ENCODE results near the gene GPSM1.

The GPSM1 gene

DNA sequence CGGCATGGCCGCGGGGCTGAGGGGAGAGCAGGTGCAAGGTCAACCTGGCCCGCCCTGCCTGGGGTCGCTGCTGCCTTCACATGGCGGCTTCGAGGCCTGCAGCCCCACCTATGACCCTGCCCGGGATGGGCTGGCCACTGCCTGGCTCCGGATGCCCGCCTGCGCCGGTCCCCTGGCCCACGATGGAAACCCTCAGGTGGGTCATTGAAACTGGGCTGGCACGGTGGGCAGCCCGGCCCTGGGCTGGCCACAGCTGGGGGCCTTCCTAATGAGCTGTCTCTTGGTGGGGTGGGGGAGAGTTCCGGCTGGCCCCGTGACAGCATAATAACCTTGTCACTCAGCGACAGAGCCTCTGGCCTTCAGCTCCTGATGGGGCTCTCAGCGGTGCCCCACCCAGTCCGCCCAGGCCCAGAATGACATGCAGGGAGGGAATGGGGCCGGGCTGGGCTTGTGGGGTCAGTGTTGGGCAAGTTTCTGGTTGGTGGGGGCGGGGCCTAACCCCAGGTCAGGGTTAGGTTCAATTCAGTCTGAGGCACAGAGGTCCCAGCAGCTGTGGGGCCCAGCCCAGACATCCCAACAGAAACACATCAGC, 23.4 kb upstream of the GPSM1 start, which contains the start of gene CCDC187:
CCDC187 (minus strand) TSS at position 270 of the 592 bp plus-strand sequence; CDS start at position 6, 264 bp downstream.
- in situ Hi-C loops (cut with HindIII; ENCODE audit: low sequenced_read_pairs) = no loop called here

DNA sequence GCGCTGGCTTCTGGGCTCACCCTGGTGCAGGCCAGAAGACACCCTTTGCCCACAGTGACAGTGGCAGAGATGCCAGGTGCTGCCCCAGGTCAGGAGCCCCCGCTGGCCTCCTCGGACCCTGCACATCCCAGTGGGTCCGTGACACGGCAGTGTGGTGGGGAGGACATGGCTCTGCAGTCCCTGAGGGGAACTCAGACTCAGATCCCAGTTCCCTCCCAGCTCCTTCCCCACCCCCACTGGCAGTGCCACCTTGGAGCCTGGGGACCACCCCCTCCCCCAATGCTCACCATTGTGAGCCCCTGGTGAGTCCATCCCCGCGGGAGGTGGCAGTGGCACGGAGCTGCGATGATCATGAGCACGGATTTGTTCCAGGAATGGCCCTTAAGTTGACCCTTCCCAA, 22.9 kb upstream of the GPSM1 start:
- in situ Hi-C loops (cut with HindIII; ENCODE audit: low sequenced_read_pairs) = no loop called here

DNA sequence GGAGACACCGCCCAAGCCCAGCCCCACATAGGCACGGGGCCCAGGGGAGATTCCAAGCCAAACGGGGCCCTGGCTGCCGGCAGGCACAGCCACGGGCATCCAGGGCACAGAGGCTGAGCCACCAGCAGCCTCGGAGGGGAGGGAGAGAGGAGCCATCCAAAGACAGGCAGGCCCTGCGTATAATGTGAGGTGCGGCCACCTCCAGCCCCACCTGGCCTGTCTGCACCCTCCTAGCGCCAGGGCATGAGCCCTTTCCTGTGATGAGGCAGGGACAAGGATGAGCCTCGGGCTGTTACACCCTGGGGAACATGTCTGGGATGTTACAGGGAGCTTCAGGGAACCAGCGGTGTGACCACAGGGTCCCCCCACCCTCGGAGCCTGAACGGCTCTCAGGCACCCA, 22.4 kb upstream of the GPSM1 start:
- in situ Hi-C loops (cut with HindIII; ENCODE audit: low sequenced_read_pairs) = no loop called here

DNA sequence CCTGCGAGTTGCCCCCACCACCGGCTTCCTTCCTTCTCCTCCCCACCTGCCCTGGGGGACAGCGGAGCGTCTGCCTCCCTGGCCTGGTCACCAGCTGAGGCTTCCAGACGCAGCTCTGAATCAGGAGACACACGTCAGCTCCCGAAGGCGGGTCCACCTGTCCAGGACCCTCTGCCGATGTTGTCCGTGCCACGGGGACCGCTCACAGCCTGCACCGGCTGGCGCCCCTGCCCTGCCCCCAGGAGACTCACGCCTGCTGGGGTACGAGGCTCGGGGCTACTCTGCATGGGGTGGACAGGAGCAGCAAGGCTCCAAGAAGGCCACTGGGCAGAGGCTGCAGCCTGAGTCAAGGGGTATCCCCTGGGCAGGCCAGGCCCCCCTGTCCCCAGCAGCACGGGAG, 21.5 kb upstream of the GPSM1 start:
- in situ Hi-C loops (cut with HindIII; ENCODE audit: low sequenced_read_pairs) = no loop called here

DNA sequence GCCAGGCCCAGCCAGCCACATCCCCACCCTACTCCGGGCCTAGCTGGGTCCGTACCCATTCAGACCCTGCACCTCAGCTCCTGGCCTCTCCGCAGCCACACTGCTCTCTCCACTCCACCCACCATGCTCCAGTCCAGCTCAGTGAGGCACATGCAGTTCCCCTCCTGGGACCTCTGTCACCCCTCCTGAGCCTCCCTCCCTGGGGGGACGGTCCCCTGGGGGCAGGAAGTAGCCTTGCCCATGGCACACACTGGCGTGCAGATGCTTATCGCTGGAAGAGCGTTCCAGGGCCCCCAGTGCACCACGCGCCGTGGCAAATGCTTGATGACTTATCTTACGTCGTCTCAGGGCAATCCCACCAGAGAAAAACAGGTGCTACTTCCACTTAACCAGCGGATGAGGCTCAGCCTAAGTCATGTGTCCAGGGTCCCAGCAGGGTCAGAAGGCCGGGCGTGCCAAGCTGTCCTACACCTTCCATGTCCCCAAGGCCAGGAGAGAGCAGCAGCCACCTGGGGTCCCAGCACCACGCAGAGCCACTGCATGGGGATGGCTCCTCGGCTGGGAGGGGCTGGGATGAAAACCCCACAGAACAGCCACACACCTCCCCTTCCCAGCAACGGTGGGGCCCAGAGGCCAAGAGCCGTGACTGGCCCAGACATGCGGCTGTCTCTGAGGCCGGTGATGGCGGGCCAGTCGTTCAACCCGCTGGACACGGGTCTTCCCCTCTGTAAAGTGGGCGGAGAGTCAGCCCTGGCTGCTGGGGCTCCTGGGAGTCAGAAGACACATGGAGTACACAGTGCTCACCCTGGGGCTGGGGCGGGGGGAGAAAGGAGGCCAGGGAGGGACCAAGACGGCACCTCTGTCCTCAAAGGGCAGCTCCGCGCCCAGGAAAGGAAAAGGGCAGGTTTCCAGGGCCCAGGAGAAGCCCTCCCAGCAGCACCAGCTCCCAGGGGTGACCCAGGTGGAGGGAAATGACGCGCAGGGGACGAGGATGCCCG, 20.8 kb upstream of the GPSM1 start:
- in situ Hi-C loops (cut with HindIII; ENCODE audit: low sequenced_read_pairs) = no loop called here

DNA sequence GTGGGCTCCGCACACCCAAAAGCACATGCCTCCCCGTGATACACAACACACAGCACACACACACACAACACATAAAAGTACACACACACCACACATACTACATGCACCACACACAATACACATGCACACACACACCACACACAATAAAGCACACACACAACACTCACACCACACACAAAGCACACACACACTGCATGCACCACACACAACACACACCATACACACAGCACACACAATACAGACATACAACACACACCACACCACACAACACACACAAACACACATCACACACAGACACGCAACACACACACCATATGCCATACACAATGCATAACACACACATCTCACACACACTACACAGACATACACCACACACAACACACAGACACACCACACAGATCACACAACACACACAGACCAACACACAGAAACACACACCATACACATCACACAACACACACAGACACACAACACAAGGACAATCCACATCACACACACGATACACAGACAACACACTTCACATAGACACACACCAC, 20.1 kb upstream of the GPSM1 start:
- in situ Hi-C loops (cut with HindIII; ENCODE audit: low sequenced_read_pairs) = no loop called here

DNA sequence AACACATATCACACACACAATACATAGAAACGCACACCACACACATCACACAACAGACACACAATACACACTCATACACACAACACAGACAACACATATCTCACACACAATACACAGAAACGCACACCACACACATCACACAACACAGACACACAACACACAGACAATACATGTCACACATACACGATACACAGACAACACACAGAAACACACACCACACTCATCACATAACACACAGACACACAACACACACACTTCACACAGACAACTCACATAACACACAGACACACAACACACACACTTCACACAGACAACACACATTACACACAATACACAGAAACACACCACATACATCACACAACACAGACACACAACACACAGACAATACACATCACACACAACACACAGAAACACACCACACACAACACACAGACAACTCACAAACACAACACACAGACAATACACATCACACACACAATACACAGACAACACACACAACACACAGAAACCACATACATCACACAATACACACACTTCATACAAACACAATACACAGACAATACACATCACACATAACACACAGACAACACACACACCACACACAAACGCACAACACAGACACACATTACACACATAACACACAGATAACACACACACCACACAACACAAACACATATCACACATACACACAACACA, 19.2 kb upstream of the GPSM1 start:
- in situ Hi-C loops (cut with HindIII; ENCODE audit: low sequenced_read_pairs) = no loop called here

DNA sequence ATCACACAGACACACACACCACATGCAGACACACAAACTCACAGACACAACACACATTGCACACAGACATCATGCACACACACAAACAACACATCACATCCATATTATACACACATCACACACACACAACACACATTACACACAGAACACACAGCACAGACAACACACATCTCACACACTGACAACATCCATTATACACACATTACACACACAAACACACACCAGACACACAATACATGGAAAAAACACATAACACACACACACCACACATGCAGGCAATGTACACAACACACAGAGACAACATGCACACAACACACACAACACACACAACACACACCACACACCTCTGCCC, 18.7 kb upstream of the GPSM1 start:
- in situ Hi-C loops (cut with HindIII; ENCODE audit: low sequenced_read_pairs) = no loop called here

DNA sequence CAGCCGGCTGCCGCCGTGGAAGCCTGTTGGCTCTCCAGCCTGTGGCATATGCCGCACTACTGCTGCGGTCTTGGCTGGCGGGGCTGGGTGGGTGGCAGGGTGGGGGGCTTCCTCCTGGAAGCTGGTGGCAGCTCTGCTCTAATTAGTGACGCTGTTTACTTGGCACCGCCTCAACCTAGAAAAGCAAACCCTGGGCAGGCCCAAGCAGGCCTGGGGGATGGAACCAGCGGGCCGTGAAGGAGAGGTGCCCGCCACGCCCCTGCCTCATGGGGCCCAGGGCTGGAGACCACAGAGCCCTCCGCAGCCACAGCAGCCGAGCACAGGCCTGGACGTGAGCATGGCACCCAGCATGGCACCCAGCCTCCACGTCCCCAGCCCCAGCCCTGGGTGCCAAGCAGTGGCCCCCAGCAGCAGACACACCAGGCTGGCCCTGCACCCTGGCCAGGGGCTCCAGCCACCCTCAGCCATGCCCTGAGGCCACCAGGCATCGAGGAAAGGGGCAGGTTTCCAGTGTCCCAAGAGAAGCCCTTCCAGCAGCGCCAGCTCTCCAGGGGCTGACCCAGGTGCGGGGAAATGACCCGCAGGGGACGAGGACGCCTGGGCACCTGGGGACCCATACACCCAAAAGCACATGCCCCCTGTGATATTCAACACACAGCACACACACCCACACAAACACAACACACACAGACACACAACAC, 18.1 kb upstream of the GPSM1 start:
- in situ Hi-C loops (cut with HindIII; ENCODE audit: low sequenced_read_pairs) = no loop called here

DNA sequence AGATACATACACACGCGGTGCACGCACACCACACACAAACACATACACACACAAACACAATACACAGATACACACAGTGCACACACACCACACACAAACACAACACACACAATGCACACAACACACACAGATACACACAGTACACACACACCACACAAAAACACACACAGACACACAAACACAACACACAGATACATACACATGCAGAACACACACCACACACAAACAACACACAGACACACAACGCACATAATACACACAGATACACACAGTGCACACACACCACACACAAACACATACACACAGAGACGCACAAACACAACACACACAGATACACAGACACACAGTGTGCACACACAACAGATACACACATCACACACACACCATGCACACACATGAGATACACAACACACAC, 17.5 kb upstream of the GPSM1 start:
- in situ Hi-C loops (cut with HindIII; ENCODE audit: low sequenced_read_pairs) = no loop called here

DNA sequence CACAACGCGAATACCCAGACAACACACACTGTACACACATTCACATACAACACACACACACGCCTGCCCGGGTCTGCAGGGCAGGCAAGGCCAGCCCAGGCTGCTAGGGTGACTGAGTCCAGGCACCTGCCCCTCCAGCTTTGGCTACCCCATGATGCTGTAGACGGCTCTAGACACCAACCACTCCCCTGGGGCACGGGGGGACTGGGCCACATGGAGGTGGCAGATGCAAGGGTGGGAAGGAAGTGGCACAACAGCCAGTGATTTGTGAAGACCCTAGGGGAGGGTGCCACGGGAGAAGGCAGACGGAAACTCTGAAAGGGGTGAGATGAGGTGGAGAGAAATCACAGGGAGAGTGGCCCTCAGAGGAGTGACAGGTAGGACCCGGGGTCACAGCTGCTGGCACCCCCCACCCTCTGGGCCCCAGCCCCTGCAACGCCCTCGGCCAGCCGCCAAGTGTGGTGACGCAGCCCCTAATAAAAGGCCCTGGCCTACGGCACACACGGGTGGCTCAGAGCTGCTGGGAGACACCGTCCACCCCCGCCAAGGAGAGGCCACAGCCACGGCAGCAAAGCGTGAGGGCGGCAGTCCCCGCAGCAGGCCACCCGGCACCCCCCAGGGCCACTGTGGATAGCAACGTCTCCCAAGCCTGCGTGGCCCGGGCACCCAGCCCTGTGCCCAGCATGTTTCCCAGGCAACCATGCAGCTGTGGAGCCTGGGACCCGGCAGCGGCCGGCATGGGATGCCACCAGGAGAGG, 16.9 kb upstream of the GPSM1 start:
- in situ Hi-C loops (cut with HindIII; ENCODE audit: low sequenced_read_pairs) = no loop called here

DNA sequence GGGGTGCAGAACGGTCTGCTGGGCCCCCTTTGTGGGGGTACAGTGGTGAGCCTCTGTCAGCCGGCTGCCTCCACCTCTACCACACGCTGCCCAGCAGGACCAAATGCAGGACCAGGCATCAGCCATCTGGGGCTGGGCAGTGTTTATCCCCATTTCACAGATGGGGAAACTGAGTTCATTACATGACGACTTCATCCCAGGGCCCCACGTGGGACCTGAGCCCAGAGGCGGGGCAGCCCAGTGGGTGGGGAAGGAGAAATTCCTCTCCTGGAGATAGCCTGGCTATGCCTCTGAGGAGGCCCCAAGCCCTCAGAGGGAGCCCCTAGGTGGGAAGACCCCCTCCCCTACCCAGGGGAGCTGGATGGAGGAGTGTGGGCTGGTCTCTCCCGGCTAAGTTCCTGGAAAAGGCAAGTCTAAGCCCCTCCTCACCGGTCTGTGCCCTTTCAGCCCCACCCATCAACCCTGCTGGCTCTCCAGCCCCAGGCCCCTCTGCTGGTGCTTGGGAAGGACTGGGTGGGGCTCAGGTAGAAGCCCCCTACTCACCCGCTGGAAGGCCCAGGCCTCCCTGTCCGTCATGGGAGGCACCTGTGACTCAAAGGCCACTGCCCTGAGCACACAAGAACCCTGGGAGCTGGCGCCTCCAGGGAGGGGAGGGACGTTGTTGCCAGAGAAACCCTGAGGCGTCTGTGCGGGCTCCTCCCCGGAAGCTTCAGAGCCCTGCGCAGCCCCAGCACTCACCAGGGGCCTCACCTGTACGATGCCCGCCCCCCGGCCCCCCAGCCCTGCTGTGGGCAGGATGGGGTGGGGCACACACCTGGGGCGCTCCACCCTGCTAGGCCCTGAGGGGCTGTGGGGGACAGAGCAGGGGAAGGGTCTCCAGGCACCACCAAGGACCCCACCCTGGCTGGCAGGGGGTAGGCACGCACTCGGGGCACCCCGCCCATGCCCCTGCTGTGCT, 16.0 kb upstream of the GPSM1 start:
- in situ Hi-C loops (cut with HindIII; ENCODE audit: low sequenced_read_pairs) = no loop called here

DNA sequence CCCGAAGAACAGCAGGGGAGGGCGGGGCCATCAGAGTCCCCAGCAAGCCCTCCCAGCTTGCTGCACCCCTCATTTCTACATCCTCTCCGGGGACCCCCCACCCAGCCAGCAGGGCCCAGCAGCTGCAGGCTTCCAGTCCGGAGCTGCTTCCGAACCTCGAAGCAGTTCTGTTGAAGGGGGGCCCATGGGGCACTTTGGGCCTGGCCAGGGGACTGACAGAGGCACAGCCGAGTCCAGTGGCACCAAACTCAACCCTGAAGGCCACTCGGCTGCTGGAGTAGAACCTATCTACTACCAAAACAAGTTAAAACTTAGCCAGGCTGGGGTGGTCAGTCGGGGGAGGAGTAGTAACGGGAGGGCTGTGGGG, 15.3 kb upstream of the GPSM1 start:
- in situ Hi-C loops (cut with HindIII; ENCODE audit: low sequenced_read_pairs) = no loop called here

DNA sequence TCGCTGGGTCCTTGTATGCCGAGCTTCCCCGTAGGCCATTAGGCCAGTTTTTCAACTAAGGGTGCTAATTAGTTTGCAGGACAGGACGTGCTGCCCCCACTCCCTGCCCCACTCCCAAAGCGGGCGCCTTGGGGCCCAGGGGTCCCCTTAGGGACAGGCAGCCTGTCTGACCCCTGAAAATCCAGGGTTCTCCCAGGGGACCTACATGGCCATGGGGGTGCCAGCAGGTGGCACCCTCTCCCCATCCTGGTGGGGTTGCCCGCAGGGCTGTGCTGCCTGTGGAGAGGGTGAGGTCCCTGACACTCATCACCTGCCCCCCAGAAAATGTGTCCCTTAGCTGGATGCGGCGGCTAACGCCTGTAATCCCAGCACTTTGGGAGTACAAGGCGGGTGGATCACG, 14.9 kb upstream of the GPSM1 start:
- in situ Hi-C loops (cut with HindIII; ENCODE audit: low sequenced_read_pairs) = no loop called here

DNA sequence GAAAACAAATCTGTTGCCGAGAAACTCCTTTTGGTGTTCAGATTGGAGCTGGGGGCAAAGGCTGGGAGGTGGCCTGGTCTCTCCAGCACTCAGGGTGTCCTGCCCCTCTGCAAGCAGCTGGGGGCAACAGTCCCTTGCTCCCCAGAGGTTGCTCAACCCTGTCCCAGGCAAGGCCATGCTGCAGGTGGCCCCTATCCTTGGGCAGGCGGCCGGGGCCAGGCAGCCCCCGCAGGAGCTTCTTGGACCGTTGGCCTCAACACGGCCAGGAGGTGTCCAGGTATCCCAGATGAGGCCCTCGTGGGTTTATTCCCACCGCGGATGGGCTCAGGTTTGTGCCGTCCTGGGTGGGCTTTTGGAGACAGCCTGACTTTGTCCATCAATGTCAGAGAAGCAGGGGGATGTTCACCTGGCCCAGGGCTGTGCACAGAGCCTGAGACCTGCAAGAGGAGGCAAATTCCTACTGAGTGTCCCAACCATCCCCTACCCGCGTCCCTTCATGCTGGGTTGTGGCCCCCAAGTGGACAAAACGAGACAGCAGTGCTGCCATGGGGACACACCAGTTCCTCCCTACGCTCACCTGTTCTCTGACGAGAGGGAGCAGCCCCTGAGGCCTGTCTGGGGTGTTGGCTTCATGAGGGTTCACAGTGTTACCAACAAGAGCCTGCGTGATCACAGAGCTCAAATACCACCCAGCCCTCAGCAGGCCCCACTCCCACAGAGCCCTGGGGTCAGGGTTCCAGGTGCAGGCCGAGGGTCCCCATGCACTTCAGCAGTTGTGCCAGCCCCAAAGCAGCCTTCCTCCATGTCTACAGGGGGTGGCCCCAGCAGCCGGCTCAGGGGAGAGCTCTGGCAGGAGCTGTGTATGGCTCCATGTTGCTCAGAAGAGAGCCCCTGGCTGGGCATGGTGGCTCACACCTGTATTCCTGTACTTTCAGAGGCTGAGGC, 14.0 kb upstream of the GPSM1 start:
- in situ Hi-C loops (cut with HindIII; ENCODE audit: low sequenced_read_pairs) = no loop called here

DNA sequence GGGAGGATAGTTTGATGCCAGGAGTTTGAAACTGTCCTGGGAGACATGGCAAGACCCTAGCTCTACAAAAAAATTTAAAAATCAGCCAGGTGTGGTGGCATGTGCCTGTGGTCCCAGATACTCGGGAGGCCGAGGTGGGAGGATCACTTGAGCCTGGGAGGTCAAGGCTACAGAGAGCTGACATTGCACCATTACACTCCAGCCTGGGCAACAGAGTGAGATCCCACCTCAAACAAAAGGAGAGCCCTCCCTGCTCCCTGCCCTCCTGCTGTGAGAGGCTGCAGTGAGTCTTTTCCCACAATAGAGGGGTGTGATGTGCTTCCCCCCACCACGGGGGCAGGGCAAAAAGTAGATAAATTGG, 13.3 kb upstream of the GPSM1 start:
- in situ Hi-C loops (cut with HindIII; ENCODE audit: low sequenced_read_pairs) = no loop called here

DNA sequence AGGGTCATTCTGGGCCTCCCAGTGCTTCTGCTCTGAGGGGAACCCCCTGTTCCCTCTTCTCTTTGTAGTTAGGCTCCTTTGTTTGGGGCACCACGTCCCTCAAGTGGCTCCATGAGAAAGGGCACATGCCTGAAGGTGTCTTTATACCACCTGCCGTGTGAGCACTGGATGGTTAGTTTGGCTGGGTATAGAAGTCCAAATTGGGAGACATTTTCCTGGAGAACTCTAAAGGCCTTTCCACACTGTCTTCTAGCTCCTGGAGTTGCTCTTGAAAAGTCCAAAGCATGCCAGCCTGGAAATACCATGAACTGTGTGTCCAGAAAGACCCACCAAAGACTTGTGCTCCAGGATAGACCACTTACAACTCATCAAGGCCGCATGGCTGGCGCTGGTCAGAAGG, 12.4 kb upstream of the GPSM1 start:
- in situ Hi-C loops (cut with HindIII; ENCODE audit: low sequenced_read_pairs) = no loop called here

DNA sequence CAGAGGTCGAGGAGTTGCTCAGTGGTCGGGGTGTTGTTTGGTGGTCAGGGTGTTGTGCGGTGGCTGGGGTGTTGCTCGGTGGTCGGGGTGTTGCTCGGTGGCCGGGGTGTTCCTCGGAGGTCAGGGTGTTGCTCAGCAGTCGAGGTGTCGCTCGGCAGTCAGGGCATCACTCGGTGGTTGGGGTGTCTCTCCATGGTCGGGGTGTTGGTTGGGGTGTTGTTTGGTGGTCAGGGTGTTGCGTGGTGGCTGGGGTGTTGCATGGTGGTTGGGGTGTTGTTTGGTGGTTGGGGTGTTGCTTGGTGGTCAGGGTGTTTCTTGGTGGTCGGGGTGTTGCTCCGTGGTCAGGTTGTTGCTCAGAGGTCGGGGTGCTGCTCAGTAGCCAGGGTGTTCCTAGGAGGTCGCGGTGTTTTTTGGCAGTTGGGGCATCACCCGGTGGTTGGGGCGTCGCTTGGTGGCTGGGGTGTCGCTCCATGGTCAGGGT, 11.0 kb upstream of the GPSM1 start:
- in situ Hi-C loops (cut with HindIII; ENCODE audit: low sequenced_read_pairs) = no loop called here

Data from DLD1 (cell line).